Muscle of leg (tissue), 11 donors: ENCODE results near the gene ITPR3. TPM values are rescaled to one million over a fixed set of nuclear protein-coding genes. Genes with fewer than 3 reads are reported as not detected.
A peak's percentile ranks its signal among the peaks of the same experiment; 100 is the strongest.

Source experiments
- DNase-seq: peaks from one replicate; pipeline ENCODE4 v3.0.0; 2013
- H3K27ac ChIP-seq: one replicate; pipeline ENCODE4 v1.5.1; 2013; ENCODE audit warnings: mild to moderate bottlenecking, low read length, control low read depth
- H3K27me3 ChIP-seq: one replicate; pipeline ENCODE4 v1.6.1; 2013; ENCODE audit warnings: low read length; ENCODE audit not compliant: control insufficient read depth, insufficient read depth
- H3K36me3 ChIP-seq: one replicate; pipeline ENCODE4 v1.6.1; 2013; ENCODE audit warnings: low read length; ENCODE audit not compliant: control insufficient read depth, insufficient read depth
- H3K4me1 ChIP-seq: one replicate; pipeline ENCODE4 v1.6.1; 2013; ENCODE audit warnings: low read length; ENCODE audit not compliant: control insufficient read depth, insufficient read depth
- H3K4me3 ChIP-seq: one replicate; pipeline ENCODE4 v1.5.1; 2013; ENCODE audit warnings: low read length, control low read depth
- H3K9me3 ChIP-seq: replicated peaks from 2 replicates; pipeline ENCODE4 v1.6.1; 2013; ENCODE audit warnings: low read depth, low read length; ENCODE audit not compliant: control insufficient read depth
- WGBS: methylation state at CpG from one replicate; pipeline ENCODE4 v1.1.5; 2013; ENCODE audit warnings: missing lambda C conversion rate; ENCODE audit not compliant: insufficient coverage; 5-methylcytosine and 5-hydroxymethylcytosine counted together
- polyA plus RNA-seq, 8 donors: library from polyadenylated mRNA; unstranded; fragments of 120-200 nt; gene quantifications; one replicate each; pipeline versions ENCODE4 v1.2.1 to v1.2.3, GENCODE V29; 2013; ENCODE audit warnings: inconsistent platforms in 1 of 8, low replicate concordance in 1 of 8; ENCODE audit not compliant: insufficient read length in 8 of 8, insufficient read depth in 1 of 8
- total RNA-seq: library from RNA; stranded (reverse); fragments of 120-200 nt; gene quantifications from one replicate; pipeline ENCODE4 v1.2.4, GENCODE V29; 2013

The ITPR3 gene
- total and polyA plus RNA-seq, 9 donors, result 4.1 to 15.9 (median 9.2) TPM

DNA sequence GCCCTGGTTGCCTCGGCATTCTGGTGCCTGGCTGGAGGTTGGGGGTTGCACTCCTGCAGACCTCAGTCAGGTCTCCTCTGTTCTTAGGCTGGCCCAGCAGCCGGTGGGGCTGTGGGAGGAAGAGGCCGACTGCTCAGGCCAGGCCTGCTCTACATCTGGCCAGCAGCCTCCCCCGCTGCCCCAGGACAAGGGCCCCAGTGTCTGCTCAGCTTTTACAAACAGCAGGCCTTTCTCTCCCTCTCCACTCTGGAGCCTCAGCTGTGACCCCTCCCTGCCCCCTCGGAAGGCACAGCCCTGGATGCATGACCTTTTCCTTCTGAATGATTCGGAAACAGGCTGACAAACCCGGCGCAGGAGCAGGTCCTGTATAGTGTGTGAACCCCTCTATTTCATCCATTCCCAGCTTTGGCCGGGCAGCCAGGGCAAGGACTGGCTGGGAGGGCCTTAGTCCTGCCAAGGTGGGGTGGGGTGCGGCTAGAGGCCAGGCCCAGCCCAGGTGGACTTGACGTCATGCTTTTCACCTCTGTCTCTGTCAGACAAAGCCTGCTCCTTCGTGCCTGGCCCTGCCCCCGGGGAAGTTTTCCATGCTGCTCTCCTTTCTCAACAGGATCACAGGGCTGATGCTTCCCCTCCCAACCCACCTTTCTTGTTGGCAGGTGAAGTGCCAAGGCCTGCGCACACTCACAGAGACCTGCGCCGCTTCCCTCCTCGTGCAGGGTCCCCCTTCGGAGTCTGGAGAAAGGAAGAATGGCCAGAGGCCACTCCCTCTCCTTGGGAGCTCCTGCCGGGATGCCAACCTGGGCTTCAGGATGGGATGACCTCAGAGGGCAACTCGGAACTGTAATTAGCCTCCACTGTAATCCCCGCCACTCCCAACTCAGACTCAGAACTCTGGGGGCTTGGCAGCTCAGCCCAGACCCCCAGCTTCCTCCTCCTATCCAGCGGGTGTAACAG, 10.1 kb upstream of the ITPR3 start:
- Histone ChIP-seq H3K4me1 (peaks cover 25% of the 10 kb centered on the region), H3K9me3 (no peaks in the 10 kb centered on the region), H3K36me3 (no peaks in the 10 kb centered on the region), H3K27ac (peak overlapping the region; percentile 7), H3K27me3 (peaks cover 6% of the 10 kb centered on the region), H3K4me3 (no peak overlapping the region)
- 49% methylated on average over 15 of the region's 22 CpGs for WGBS
- no peak for DNase-seq

DNA sequence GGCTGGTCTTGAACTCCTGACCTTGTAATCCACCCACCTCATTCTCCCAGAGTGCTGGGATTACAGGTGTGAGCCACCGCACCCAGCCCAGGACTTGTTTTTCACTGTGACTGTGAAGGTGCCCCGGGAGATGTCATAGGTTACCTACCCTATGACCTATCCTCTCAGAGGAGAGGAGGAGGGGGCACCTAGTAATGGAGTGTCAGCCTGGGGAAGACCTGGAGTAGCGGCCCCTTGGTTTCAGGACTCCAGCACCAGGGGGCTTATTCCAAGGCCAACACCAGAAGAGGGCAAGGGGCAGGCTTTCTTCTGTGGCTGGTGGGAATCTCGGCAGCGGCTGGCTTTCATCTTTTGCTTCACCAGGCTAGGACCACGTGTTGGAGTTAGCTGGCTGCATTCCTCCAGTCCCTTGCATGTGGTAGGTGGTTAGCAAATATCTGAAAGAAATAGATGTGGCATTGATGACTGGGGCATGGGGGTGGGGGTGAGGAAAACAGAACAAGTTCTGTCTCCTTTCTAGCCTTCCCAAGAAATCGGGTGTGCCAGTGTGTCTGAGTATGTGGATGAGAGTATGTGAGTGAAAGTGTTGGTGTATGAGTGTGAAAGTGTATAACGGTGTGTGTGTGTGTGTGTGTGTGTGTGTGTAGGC, 7.9 kb upstream of the ITPR3 start:
- Histone ChIP-seq H3K36me3 (no peaks in the 10 kb centered on the region), H3K4me1 (peaks cover 25% of the 10 kb centered on the region), H3K27ac (no peak overlapping the region), H3K4me3 (no peak overlapping the region), H3K27me3 (peaks cover 5% of the 10 kb centered on the region), H3K9me3 (no peaks in the 10 kb centered on the region)
- 60% methylated on average over 6 of the region's 8 CpGs for WGBS
- no peak for DNase-seq

DNA sequence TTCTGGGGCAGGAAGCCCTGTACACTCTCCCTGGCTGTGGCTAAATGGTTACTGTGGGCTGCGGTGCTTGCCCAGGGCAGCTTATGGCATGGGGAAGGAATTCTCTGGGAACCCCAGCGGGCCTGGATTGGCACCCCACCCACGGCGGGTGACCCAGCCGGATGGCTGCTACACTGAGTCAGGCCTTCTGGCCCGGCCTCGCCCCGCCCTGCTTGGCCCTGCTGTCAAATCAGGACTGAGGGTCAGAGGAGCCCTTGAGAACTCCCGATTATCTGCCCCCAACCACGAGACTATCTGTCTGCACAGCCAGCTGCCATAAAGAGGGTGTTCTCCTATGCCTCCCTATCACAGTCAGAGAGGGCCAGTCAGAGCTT, 7.3 kb upstream of the ITPR3 start:
- no peak overlapping the region for H3K27ac ChIP-seq
- H3K27me3 ChIP-seq, result peaks cover 1% of the 10 kb centered on the region
- no peaks in the 10 kb centered on the region for H3K36me3 ChIP-seq
- 85% methylated on average over 6 of the region's 10 CpGs for WGBS
- DNase-seq, result no peak
- no peaks in the 10 kb centered on the region for H3K9me3 ChIP-seq
- H3K4me1 ChIP-seq, result peaks cover 23% of the 10 kb centered on the region
- no peak overlapping the region for H3K4me3 ChIP-seq

DNA sequence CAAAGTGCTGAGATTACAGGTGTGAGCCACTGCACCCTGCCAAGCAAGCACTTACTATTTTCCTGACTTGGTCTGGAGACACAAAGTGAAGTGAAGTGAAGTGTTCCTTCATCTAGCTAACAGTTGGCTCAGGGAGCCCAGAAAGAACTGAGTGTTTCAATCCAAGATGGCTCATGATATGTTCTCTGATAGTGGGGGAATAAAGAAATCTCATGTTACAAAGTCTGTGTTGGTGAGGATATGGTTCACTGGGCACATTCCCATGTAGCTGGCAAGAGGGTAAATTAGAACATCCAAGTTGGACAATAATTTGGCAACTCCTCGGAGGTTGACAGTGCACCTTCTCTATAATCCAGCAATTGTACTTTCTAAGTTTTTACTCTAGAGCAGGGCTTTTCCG, 5.0 kb upstream of the ITPR3 start:
- Histone ChIP-seq H3K9me3 (no peaks in the 10 kb centered on the region), H3K27me3 (peaks cover 2% of the 10 kb centered on the region), H3K27ac (no peak overlapping the region), H3K4me1 (peaks cover 10% of the 10 kb centered on the region), H3K4me3 (no peak overlapping the region), H3K36me3 (no peaks in the 10 kb centered on the region)
- WGBS, result 40% methylated on average over 1 of the region's 2 CpGs
- no peak for DNase-seq

DNA sequence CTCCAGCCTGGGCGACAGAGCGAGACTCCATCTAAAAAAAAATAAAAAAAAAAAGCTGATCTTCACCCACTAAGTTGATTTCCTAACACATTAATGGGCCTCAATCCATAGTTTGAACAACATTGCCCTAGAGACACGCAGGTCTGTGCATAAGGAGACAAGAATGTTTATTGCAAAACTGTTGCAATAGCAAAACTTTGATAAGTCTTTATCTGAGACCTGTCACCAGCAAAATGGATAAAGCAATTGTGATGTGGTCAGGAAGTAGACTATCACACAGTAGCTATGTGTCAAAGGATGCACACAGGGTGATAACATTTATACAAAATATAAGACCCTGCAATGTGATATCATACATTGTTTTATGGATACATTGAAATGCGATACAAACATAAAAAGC, 4.2 kb upstream of the ITPR3 start:
- Histone ChIP-seq H3K9me3 (no peaks in the 10 kb centered on the region), H3K27me3 (peaks cover 9% of the 10 kb centered on the region), H3K36me3 (no peaks in the 10 kb centered on the region), H3K4me1 (peaks cover 13% of the 10 kb centered on the region), H3K4me3 (no peak overlapping the region), H3K27ac (no peak overlapping the region)
- no peak for DNase-seq
- WGBS, result no CpG with 5 or more reads among the region's 4 CpGs

DNA sequence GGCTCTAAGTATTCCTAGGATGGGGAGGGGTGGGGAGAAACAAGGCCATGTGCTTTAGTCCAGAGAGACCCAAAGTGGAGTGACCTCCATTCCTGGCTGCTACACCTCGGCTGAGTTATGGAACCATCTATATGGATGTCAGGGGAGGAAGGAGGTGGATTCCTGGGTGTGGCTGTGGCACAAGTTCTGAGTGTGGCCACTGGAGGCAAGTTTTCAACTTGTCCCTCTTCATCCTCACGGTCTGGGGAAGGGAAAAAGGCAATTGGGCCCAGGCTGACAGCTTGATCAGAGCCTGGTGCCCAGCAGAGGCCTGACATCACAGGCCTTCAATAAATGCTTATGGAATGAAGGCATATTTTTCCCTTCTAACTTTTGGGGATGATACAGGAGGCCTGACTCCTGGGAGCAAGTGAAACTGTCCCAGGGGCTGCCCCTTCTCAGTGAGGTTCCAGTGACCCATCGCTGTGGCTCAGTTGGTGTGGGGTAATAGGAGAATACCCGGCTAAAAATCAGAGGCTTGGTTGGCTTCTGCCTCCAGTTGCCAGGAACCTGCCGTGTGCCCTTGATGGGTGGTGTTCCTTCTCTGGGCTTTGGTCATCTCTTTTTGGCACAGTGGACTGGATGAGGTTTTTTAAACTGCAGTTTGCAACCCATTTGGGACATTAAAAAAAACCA, 1.8 kb upstream of the ITPR3 start:
- DNase-seq, result no peak
- 30% methylated on average over 2 of the region's 5 CpGs for WGBS
- no peaks in the 10 kb centered on the region for H3K9me3 ChIP-seq
- no peaks in the 10 kb centered on the region for H3K36me3 ChIP-seq
- no peak overlapping the region for H3K4me3 ChIP-seq
- peaks cover 27% of the 10 kb centered on the region for H3K27me3 ChIP-seq
- peak overlapping the region; percentile 81 for H3K27ac ChIP-seq
- peaks cover 21% of the 10 kb centered on the region for H3K4me1 ChIP-seq

DNA sequence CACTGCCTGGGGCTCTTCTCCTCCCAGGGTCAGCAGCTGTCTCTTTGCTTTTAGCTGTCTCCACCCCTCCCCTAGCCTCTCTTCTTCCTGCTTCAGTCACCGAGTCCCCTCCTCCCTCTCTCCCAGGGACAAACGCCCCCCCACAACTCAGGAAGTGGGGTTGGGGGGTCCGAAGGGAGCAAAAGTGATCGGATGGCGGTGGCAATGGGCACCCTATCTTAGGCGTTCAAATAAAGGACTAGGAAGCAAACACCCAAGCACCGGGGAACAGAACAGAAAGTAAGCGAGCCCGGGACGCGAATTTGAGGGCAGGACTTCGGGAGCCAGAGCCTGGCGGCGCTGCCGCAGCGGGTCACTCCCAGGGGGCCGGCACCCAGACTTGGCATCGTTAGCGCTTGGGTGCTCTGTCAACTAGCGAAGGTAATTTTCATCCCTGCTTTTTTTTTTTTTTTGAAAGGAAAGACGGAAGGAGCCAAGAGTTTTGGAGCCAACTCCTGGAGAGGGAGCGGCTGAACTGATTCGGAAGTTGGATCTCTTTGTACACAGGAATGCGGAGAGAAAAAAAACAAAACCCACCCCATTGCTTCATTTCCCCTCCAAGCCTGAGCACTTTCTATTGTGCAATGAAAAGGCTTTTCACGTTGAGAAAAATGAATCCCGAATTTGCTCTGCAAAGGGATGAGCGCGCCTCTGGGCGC, 815 bp upstream of the ITPR3 start:
- Histone ChIP-seq H3K9me3 (no peaks in the 10 kb centered on the region), H3K4me1 (peaks cover 21% of the 10 kb centered on the region), H3K27me3 (peaks cover 27% of the 10 kb centered on the region), H3K36me3 (no peaks in the 10 kb centered on the region), H3K27ac (peak overlapping the region; percentile 81), H3K4me3 (peak overlapping the region; percentile 59)
- WGBS, result 0% methylated on average over 15 of the region's 29 CpGs
- peak; percentile 81 for DNase-seq

GRCh38 chr6:33621711-33622388, 728 bp downstream of the ITPR3 start:
- peak; percentile 70 for DNase-seq
- peak overlapping the region; percentile 29 for H3K27ac ChIP-seq

More at GRCh38 chr6:33621711-33622388, 728 bp downstream of the ITPR3 start:
- H3K4me3 ChIP-seq, result peak overlapping the region; percentile 53
- H3K27me3 ChIP-seq, result peaks cover 27% of the 10 kb centered on the region
- peaks cover 21% of the 10 kb centered on the region for H3K4me1 ChIP-seq
- H3K36me3 ChIP-seq, result no peaks in the 10 kb centered on the region
- no peaks in the 10 kb centered on the region for H3K9me3 ChIP-seq
- WGBS, result 2% methylated on average over 28 of the region's 39 CpGs
